ENCODE measurements around the gene KCNQ1. TPM values are rescaled to one million over a fixed set of nuclear protein-coding genes. Genes with fewer than 3 reads are reported as not detected.

Gene KCNQ1
- total and polyA plus RNA-seq, 9 of the 15 experiments (the other 6 are each of a cell fraction or from before 2014, with no cell fraction given): 0.44 TPM; not detected in 8

GRCh38 chr11:2890466-2891294 lies 445.9 kb downstream of the KCNQ1 start (continued):
- TF ChIP-seq PHF20 (IDR thresholded peaks at IDR 0.05; ENCODE audit: partially characterized antibody) (no peak), ZNF217 (CRISPR knock-in tag; IDR thresholded peaks at IDR 0.05) (no peak), SAP30 (IDR thresholded peaks at IDR 0.05; ENCODE audit: borderline replicate concordance, insufficient read depth, low read depth, low read length, poor library complexity, severe bottlenecking) (no peak), ZBTB26 (CRISPR knock-in tag; IDR thresholded peaks at IDR 0.05) (no peak), ZNF143 (CRISPR knock-in tag; IDR thresholded peaks at IDR 0.05) (no peak; the same call in 1 of the 2 replicates), MXI1 (IDR thresholded peaks at IDR 0.05; ENCODE audit: low read depth, low read length) (no peak), ZFP1 (CRISPR knock-in tag; IDR thresholded peaks at IDR 0.05) (no peak), ZBTB17 (CRISPR knock-in tag; IDR thresholded peaks at IDR 0.05) (no peak), ZNF77 (CRISPR knock-in tag; IDR thresholded peaks at IDR 0.05) (no peak), DACH1 (IDR thresholded peaks at IDR 0.05; ENCODE audit: partially characterized antibody) (peak; percentile 26), ZSCAN32 (CRISPR knock-in tag; IDR thresholded peaks at IDR 0.05) (no peak), NELFE (IDR thresholded peaks at IDR 0.05; ENCODE audit: insufficient read depth, insufficient read length) (no peak), HEY1 (CRISPR knock-in tag; IDR thresholded peaks at IDR 0.05; ENCODE audit: borderline replicate concordance) (no peak)
- TF ChIP-seq, protein P1, sequence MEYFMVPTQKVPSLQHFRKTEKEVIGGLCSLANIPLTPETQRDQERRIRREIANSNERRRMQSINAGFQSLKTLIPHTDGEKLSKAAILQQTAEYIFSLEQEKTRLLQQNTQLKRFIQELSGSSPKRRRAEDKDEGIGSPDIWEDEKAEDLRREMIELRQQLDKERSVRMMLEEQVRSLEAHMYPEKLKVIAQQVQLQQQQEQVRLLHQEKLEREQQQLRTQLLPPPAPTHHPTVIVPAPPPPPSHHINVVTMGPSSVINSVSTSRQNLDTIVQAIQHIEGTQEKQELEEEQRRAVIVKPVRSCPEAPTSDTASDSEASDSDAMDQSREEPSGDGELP (CRISPR knock-in tag; IDR thresholded peaks at IDR 0.05; ENCODE audit: borderline replicate concordance): peak; percentile 94
- TF ChIP-seq, protein P2, sequence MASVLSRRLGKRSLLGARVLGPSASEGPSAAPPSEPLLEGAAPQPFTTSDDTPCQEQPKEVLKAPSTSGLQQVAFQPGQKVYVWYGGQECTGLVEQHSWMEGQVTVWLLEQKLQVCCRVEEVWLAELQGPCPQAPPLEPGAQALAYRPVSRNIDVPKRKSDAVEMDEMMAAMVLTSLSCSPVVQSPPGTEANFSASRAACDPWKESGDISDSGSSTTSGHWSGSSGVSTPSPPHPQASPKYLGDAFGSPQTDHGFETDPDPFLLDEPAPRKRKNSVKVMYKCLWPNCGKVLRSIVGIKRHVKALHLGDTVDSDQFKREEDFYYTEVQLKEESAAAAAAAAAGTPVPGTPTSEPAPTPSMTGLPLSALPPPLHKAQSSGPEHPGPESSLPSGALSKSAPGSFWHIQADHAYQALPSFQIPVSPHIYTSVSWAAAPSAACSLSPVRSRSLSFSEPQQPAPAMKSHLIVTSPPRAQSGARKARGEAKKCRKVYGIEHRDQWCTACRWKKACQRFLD (CRISPR knock-in tag; IDR thresholded peaks at IDR 0.05): 0 out of 2 replicates have a peak, but pooled peaks have one; percentile 46
- TF ChIP-seq, protein P3, sequence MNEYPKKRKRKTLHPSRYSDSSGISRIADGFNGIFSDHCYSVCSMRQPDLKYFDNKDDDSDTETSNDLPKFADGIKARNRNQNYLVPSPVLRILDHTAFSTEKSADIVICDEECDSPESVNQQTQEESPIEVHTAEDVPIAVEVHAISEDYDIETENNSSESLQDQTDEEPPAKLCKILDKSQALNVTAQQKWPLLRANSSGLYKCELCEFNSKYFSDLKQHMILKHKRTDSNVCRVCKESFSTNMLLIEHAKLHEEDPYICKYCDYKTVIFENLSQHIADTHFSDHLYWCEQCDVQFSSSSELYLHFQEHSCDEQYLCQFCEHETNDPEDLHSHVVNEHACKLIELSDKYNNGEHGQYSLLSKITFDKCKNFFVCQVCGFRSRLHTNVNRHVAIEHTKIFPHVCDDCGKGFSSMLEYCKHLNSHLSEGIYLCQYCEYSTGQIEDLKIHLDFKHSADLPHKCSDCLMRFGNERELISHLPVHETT (CRISPR knock-in tag; conservative IDR thresholded peaks at IDR 0.05 in 1 of 2, IDR thresholded peaks at IDR 0.05 in 1 of 2): no peak
- TF ChIP-seq, protein P4, sequence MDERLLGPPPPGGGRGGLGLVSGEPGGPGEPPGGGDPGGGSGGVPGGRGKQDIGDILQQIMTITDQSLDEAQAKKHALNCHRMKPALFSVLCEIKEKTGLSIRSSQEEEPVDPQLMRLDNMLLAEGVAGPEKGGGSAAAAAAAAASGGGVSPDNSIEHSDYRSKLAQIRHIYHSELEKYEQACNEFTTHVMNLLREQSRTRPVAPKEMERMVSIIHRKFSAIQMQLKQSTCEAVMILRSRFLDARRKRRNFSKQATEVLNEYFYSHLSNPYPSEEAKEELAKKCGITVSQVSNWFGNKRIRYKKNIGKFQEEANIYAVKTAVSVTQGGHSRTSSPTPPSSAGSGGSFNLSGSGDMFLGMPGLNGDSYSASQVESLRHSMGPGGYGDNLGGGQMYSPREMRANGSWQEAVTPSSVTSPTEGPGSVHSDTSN (CRISPR knock-in tag; IDR thresholded peaks at IDR 0.05; ENCODE audit: low read depth): no peak
- TF ChIP-seq, protein P4 (tag; conservative IDR thresholded peaks at IDR 0.05; ENCODE audit: low read depth): 0 out of 2 replicates have a peak, but pooled peaks have one; percentile 8
